ENCODE results near the gene CD72. TPM values are rescaled to one million over a fixed set of nuclear protein-coding genes. Genes with fewer than 3 reads are reported as not detected.
"Not testable (repeated sequence)": the region's sequence is repeated elsewhere in the genome, so short reads cannot be mapped to it uniquely, and the experiment has no call there.

Gene CD72
- polyA plus RNA-seq, 3 donors: 1.7 to 3.0 (median 1.8) TPM

GRCh38 chr9:35628389-35628991 is 10.3 kb upstream of the CD72 start:
- 94 to 97% (median 96%) methylated on average over 6 of the region's 6 CpGs for WGBS, 3 donors
- no peak overlapping the region for H3K27ac ChIP-seq (ENCODE audit: low read depth, low read length)

GRCh38 chr9:35627575-35627974 is 9.4 kb upstream of the CD72 start:
- 88 to 96% (median 89%) methylated on average over 2 of the region's 2 CpGs for WGBS, 3 donors
- H3K27ac ChIP-seq (ENCODE audit: low read depth, low read length): no peak overlapping the region

GRCh38 chr9:35619800-35620158 is 1.6 kb upstream of the CD72 start:
- no peak overlapping the region for H3K27ac ChIP-seq (ENCODE audit: low read depth, low read length)
- 38 to 80% (median 49%) methylated on average over 2 of the region's 2 CpGs for WGBS, 3 donors

- no peak overlapping the region for H3K27ac ChIP-seq (ENCODE audit: low read depth, low read length)
- 72 to 90% (median 77%) methylated on average over 17 of the region's 17 CpGs for WGBS, 3 donors
Measured at GRCh38 chr9:35618854-35619799, 914 bp upstream of the CD72 start.

GRCh38 chr9:35617548-35617947 is 665 bp downstream of the CD72 start:
- H3K27ac ChIP-seq (ENCODE audit: low read depth, low read length): no peak overlapping the region
- 53 to 56% (median 53%) methylated on average over 8 of the region's 8 CpGs for WGBS, 3 donors

GRCh38 chr9:35616681-35617459 is 1.3 kb downstream of the CD72 start:
- H3K27ac ChIP-seq (ENCODE audit: low read depth, low read length): no peak overlapping the region
- 8 to 12% (median 9%) methylated on average over 46 to 51 of the region's 51 CpGs for WGBS, 3 donors

- H3K27ac ChIP-seq (ENCODE audit: low read depth, low read length): no peak overlapping the region
- 78 to 81% (median 80%) methylated on average over 17 of the region's 17 CpGs for WGBS, 3 donors
Measured at GRCh38 chr9:35615981-35616680, 2.1 kb downstream of the CD72 start.

GRCh38 chr9:35612843-35613242 is 5.4 kb downstream of the CD72 start:
- 83 to 94% (median 90%) methylated on average over 2 of the region's 2 CpGs for WGBS, 3 donors
- no peak overlapping the region for H3K27ac ChIP-seq (ENCODE audit: low read depth, low read length)

- WGBS, 3 donors: 92 to 96% (median 94%) methylated on average over 4 of the region's 4 CpGs
- not testable (repeated sequence) for H3K27ac ChIP-seq (ENCODE audit: low read depth, low read length)
Measured at GRCh38 chr9:35612066-35612465, 6.1 kb downstream of the CD72 start.

- no peak overlapping the region for H3K27ac ChIP-seq (ENCODE audit: low read depth, low read length)
- WGBS, 3 donors: 17 to 18% (median 17%) methylated on average over 8 of the region's 8 CpGs
Measured at GRCh38 chr9:35611230-35611797, 6.9 kb downstream of the CD72 start.

GRCh38 chr9:35609820-35610163 is 8.4 kb downstream of the CD72 start:
- WGBS, 3 donors: 69 to 83% (median 83%) methylated on average over 13 of the region's 13 CpGs
- H3K27ac ChIP-seq (ENCODE audit: low read depth, low read length): no peak overlapping the region

GRCh38 chr9:35609001-35609819 is 9.0 kb downstream of the CD72 start:
- H3K27ac ChIP-seq (ENCODE audit: low read depth, low read length): no peak overlapping the region
- 86 to 92% (median 91%) methylated on average over 25 to 31 of the region's 31 CpGs for WGBS, 3 donors

- WGBS, 3 donors: 85 to 89% (median 88%) methylated on average over 7 of the region's 7 CpGs
Measured at GRCh38 chr9:35608221-35608620, 10.0 kb downstream of the CD72 start.

GRCh38 chr9:35606726-35607125 is 11.5 kb downstream of the CD72 start:
- WGBS, 3 donors: 92 to 93% (median 92%) methylated on average over 7 of the region's 7 CpGs
- no peak overlapping the region for H3K27ac ChIP-seq (ENCODE audit: low read depth, low read length)

More at GRCh38 chr9:35608221-35608620, 10.0 kb downstream of the CD72 start:
- H3K27ac ChIP-seq (ENCODE audit: low read depth, low read length): no peak overlapping the region

- 8 to 11% (median 9%) methylated on average over 5 of the region's 5 CpGs for WGBS, 3 donors
Measured at GRCh38 chr9:35606138-35606504, 12.1 kb downstream of the CD72 start.

GRCh38 chr9:35605351-35606137 is 12.7 kb downstream of the CD72 start:
- WGBS, 3 donors: 0 to 1% (median 0%) methylated on average over 58 to 76 of the region's 76 CpGs
- no peak overlapping the region for H3K27ac ChIP-seq (ENCODE audit: low read depth, low read length)

More at GRCh38 chr9:35606138-35606504, 12.1 kb downstream of the CD72 start:
- H3K27ac ChIP-seq (ENCODE audit: low read depth, low read length): no peak overlapping the region

Data from adipose tissue (tissue), 3 donors.